HG03521 (cell line): ENCODE measurements around the gene PDE4D.
A peak's percentile ranks its signal among the peaks of the same experiment; 100 is the strongest.

ENCODE experiments used
- ATAC-seq: cut with Tn5 transposase; IDR thresholded peaks from one replicate; pipeline ENCODE4 v1.9.1; 2021; ENCODE audit warnings: mild to moderate bottlenecking, moderate library complexity; ENCODE audit not compliant: unreplicated experiment

PDE4D gene

GRCh38 chr5:59099270-59099994 lies 794.1 kb downstream of the PDE4D start:
- peak; percentile 68 for ATAC-seq

GRCh38 chr5:59098743-59099142 lies 794.8 kb downstream of the PDE4D start:
- no peak for ATAC-seq

- no peak for ATAC-seq
Observed at GRCh38 chr5:59097712-59098111, 795.8 kb downstream of the PDE4D start.

- ATAC-seq = no peak
Observed at GRCh38 chr5:59097116-59097515, 796.4 kb downstream of the PDE4D start.

- ATAC-seq = no peak
Observed at GRCh38 chr5:59095480-59095879, 798.0 kb downstream of the PDE4D start.

- no peak for ATAC-seq
Observed at GRCh38 chr5:59094864-59095263, 798.7 kb downstream of the PDE4D start.

GRCh38 chr5:59093329-59093728 lies 800.2 kb downstream of the PDE4D start:
- ATAC-seq = no peak

- no peak for ATAC-seq
Observed at GRCh38 chr5:59092758-59093157, 800.8 kb downstream of the PDE4D start.

- no peak for ATAC-seq
Observed at GRCh38 chr5:59091965-59092364, 801.6 kb downstream of the PDE4D start.

GRCh38 chr5:59090323-59090722 lies 803.2 kb downstream of the PDE4D start:
- no peak for ATAC-seq

GRCh38 chr5:59089767-59090166 lies 803.8 kb downstream of the PDE4D start:
- ATAC-seq = no peak

GRCh38 chr5:59088546-59088945 lies 805.0 kb downstream of the PDE4D start:
- no peak for ATAC-seq

GRCh38 chr5:59086024-59086423 lies 807.5 kb downstream of the PDE4D start:
- no peak for ATAC-seq

GRCh38 chr5:59081693-59082092 lies 811.8 kb downstream of the PDE4D start:
- no peak for ATAC-seq

GRCh38 chr5:59079622-59080620 lies 813.6 kb downstream of the PDE4D start:
- no peak for ATAC-seq

- ATAC-seq = no peak
Observed at GRCh38 chr5:59071755-59072549, 821.6 kb downstream of the PDE4D start.

- no peak for ATAC-seq
Observed at GRCh38 chr5:59069438-59070079, 824.0 kb downstream of the PDE4D start.

- no peak for ATAC-seq
Observed at GRCh38 chr5:59067956-59068656, 825.4 kb downstream of the PDE4D start.

- ATAC-seq = no peak
Observed at GRCh38 chr5:59066367-59067163, 827.0 kb downstream of the PDE4D start.
